ENCODE measurements around the gene OR6N2.

OR6N2 gene

GRCh38 chr1:158801396-158801795 is 20.4 kb upstream of the OR6N2 start:
- H3K27ac ChIP-seq (replicated peaks), result peak overlapping the region; percentile 73
- H3K4me3 ChIP-seq (replicated peaks; ENCODE audit: insufficient read depth, low read length), result no peak overlapping the region
- no peaks in the 10 kb centered on the region for H3K27me3 ChIP-seq (ENCODE audit: insufficient read depth, poor library complexity, severe bottlenecking)
- no peak for DNase-seq (ENCODE audit: low read depth in 1 of 2, low spot score in 1 of 2)
- TF ChIP-seq SPI1 (IDR thresholded peaks at IDR 0.05; ENCODE audit: borderline replicate concordance, low read depth) (peak; percentile 29; the same call in 1 of the 2 replicates), POLR2AphosphoS5 (IDR thresholded peaks at IDR 0.05; ENCODE audit: low read depth) (no peak)

GRCh38 chr1:158800526-158800925 is 19.5 kb upstream of the OR6N2 start:
- H3K27ac ChIP-seq (replicated peaks), result peak overlapping the region; percentile 73
- TF ChIP-seq SPI1 (IDR thresholded peaks at IDR 0.05; ENCODE audit: borderline replicate concordance, low read depth) (peak; percentile 42; the same call in 1 of the 2 replicates), POLR2AphosphoS5 (IDR thresholded peaks at IDR 0.05; ENCODE audit: low read depth) (no peak)
- no peak for DNase-seq (ENCODE audit: low read depth in 1 of 2, low spot score in 1 of 2)
- H3K4me3 ChIP-seq (replicated peaks; ENCODE audit: insufficient read depth, low read length), result no peak overlapping the region
- no peaks in the 10 kb centered on the region for H3K27me3 ChIP-seq (ENCODE audit: insufficient read depth, poor library complexity, severe bottlenecking)

- TF ChIP-seq, protein P1, sequence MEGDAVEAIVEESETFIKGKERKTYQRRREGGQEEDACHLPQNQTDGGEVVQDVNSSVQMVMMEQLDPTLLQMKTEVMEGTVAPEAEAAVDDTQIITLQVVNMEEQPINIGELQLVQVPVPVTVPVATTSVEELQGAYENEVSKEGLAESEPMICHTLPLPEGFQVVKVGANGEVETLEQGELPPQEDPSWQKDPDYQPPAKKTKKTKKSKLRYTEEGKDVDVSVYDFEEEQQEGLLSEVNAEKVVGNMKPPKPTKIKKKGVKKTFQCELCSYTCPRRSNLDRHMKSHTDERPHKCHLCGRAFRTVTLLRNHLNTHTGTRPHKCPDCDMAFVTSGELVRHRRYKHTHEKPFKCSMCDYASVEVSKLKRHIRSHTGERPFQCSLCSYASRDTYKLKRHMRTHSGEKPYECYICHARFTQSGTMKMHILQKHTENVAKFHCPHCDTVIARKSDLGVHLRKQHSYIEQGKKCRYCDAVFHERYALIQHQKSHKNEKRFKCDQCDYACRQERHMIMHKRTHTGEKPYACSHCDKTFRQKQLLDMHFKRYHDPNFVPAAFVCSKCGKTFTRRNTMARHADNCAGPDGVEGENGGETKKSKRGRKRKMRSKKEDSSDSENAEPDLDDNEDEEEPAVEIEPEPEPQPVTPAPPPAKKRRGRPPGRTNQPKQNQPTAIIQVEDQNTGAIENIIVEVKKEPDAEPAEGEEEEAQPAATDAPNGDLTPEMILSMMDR (IDR thresholded peaks at IDR 0.05; ENCODE audit: insufficient read depth, low read length), result no peak
- TF ChIP-seq SPI1 (IDR thresholded peaks at IDR 0.05; ENCODE audit: borderline replicate concordance, low read depth), result no peak
- no peak for TF ChIP-seq REST (IDR thresholded peaks at IDR 0.05; ENCODE audit: insufficient replicate concordance, low read depth)
- TF ChIP-seq GABPA (IDR thresholded peaks at IDR 0.05; ENCODE audit: low read depth), result no peak
- no peak for TF ChIP-seq POLR2AphosphoS5 (IDR thresholded peaks at IDR 0.05; ENCODE audit: low read depth)
- Histone ChIP-seq H3K27ac (replicated peaks) (peak overlapping the region; percentile 73), H3K4me3 (replicated peaks; ENCODE audit: insufficient read depth, low read length) (no peak overlapping the region), H3K27me3 (ENCODE audit: insufficient read depth, poor library complexity, severe bottlenecking) (no peaks in the 10 kb centered on the region)
- no peak for DNase-seq (ENCODE audit: low read depth in 1 of 2, low spot score in 1 of 2)
These were observed 18.7 kb upstream of the OR6N2 start for GRCh38 chr1:158799689-158800088.

DNA sequence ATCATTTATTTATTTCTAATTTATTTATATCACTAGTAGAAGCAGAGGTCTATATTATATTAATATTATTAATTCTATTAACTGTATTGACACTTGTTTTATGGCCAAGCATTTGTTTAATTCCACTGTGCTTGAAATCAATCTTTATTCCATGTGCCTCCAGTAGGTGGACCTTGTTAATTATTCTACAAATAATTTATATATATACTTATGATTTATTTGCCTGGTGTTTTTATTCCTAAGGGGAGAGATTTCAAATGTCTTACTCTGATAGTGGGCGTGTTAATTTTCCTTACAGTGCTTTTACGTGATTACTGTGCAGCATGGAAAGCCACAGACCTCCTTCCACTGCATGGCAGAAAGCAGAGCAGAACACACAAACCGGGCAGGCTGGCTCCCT is 17.5 kb upstream of the OR6N2 start:
- no peak overlapping the region for H3K4me3 ChIP-seq (replicated peaks; ENCODE audit: insufficient read depth, low read length)
- no peak for DNase-seq (ENCODE audit: low read depth in 1 of 2, low spot score in 1 of 2)
- no peak overlapping the region for H3K27ac ChIP-seq (replicated peaks)
- TF ChIP-seq REST (IDR thresholded peaks at IDR 0.05; ENCODE audit: insufficient replicate concordance, low read depth), result no peak
- TF ChIP-seq SPI1 (IDR thresholded peaks at IDR 0.05; ENCODE audit: borderline replicate concordance, low read depth), result no peak
- TF ChIP-seq, protein P1 (IDR thresholded peaks at IDR 0.05; ENCODE audit: insufficient read depth, low read length), result no peak
- no peak for TF ChIP-seq POLR2AphosphoS5 (IDR thresholded peaks at IDR 0.05; ENCODE audit: low read depth)
- no peak for TF ChIP-seq GABPA (IDR thresholded peaks at IDR 0.05; ENCODE audit: low read depth)
- no peaks in the 10 kb centered on the region for H3K27me3 ChIP-seq (ENCODE audit: insufficient read depth, poor library complexity, severe bottlenecking)

DNA sequence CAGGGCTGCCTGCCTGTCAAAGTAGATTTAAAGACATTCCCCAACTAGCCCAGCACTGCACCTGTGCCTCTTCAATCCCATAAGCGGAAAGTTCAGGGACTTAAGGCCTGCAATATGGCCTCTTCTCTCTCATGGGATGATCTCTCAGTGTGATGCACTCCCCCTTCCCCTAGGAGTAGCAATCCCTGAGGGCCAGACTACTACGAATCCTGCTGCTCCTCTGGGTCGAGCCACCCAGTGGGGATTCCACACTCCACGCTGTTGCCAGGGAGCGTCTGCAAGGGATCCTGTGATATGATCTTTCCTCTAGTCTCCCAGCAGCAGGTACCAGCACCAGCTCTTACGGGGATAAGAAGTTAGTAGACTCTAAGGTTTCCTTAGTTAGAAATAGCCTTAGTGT is 13.2 kb upstream of the OR6N2 start:
- no peak overlapping the region for H3K27ac ChIP-seq (replicated peaks)
- H3K4me3 ChIP-seq (replicated peaks; ENCODE audit: insufficient read depth, low read length), result no peak overlapping the region
- no peaks in the 10 kb centered on the region for H3K27me3 ChIP-seq (ENCODE audit: insufficient read depth, poor library complexity, severe bottlenecking)
- DNase-seq (ENCODE audit: low read depth in 1 of 2, low spot score in 1 of 2), result no peak
- no peak for TF ChIP-seq GABPA (IDR thresholded peaks at IDR 0.05; ENCODE audit: low read depth)
- TF ChIP-seq REST (IDR thresholded peaks at IDR 0.05; ENCODE audit: insufficient replicate concordance, low read depth), result no peak
- TF ChIP-seq, protein P1 (IDR thresholded peaks at IDR 0.05; ENCODE audit: insufficient read depth, low read length), result no peak
- no peak for TF ChIP-seq SPI1 (IDR thresholded peaks at IDR 0.05; ENCODE audit: borderline replicate concordance, low read depth)
- TF ChIP-seq POLR2AphosphoS5 (IDR thresholded peaks at IDR 0.05; ENCODE audit: low read depth), result no peak
